ENCODE data around the gene MLPH.

The MLPH gene, protein sequence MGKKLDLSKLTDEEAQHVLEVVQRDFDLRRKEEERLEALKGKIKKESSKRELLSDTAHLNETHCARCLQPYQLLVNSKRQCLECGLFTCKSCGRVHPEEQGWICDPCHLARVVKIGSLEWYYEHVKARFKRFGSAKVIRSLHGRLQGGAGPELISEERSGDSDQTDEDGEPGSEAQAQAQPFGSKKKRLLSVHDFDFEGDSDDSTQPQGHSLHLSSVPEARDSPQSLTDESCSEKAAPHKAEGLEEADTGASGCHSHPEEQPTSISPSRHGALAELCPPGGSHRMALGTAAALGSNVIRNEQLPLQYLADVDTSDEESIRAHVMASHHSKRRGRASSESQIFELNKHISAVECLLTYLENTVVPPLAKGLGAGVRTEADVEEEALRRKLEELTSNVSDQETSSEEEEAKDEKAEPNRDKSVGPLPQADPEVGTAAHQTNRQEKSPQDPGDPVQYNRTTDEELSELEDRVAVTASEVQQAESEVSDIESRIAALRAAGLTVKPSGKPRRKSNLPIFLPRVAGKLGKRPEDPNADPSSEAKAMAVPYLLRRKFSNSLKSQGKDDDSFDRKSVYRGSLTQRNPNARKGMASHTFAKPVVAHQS

DNA sequence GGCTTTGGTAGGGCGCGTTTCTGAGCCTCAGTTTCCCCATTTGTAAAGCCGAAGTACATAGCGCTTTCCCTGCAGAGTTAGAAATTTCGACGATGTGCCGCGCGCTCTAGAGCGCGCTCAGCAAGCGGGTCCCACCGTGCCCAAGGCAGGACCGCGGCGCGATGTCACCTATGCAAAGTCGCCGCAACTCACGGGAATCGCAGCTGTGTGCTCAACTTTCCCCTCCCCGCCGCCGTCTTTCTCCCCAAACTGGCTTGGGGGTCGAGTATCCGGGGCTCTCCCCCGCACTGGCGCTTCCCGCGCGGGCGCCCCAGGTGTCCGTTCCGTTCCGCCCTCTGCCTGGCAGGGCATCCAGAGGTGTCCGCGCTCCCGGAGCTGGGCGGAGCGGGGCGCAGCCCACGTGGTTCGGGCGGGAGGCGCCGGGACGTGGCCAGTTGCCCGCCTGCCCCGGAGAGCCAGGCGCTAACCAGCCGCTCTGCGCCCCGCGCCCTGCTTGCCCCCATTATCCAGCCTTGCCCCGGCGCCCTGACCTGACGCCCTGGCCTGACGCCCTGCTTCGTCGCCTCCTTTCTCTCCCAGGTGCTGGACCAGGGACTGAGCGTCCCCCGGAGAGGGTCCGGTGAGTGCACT is at the start of gene MLPH:
MLPH (plus strand) TSS at position 433 of the 630 bp plus-strand sequence. CDS start 6,176 bp downstream, outside the sequence.
- TF ChIP-seq, protein P1, sequence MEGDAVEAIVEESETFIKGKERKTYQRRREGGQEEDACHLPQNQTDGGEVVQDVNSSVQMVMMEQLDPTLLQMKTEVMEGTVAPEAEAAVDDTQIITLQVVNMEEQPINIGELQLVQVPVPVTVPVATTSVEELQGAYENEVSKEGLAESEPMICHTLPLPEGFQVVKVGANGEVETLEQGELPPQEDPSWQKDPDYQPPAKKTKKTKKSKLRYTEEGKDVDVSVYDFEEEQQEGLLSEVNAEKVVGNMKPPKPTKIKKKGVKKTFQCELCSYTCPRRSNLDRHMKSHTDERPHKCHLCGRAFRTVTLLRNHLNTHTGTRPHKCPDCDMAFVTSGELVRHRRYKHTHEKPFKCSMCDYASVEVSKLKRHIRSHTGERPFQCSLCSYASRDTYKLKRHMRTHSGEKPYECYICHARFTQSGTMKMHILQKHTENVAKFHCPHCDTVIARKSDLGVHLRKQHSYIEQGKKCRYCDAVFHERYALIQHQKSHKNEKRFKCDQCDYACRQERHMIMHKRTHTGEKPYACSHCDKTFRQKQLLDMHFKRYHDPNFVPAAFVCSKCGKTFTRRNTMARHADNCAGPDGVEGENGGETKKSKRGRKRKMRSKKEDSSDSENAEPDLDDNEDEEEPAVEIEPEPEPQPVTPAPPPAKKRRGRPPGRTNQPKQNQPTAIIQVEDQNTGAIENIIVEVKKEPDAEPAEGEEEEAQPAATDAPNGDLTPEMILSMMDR (IDR thresholded peaks at IDR 0.05; ENCODE audit: low read depth, low read length) = no peak
- DNase-seq (ENCODE audit: extremely low read depth, low read depth) = no peak

DNA sequence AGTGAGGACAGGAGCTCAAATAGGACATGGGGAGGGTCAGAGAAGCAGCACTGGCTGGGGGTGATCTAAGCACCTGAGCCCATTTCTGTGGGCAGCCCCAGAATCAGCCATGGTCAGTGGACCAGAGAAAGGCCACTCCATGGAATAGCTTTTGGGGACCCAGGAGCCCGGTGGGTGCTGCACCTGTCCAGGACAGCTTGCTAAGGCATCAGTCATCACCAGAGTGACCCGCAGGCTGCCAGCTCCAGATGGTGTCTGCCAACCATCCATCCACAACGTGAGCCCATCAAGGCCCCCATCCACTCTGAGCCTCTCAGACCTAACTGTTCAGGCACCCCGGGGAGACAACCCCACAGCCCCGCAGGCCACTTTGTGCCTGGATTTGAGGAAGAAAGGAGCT is 49.5 kb upstream of the MLPH start:
- DNase-seq (ENCODE audit: extremely low read depth, low read depth) = no peak
- TF ChIP-seq, protein P1 (IDR thresholded peaks at IDR 0.05; ENCODE audit: low read depth, low read length) = no peak

DNA sequence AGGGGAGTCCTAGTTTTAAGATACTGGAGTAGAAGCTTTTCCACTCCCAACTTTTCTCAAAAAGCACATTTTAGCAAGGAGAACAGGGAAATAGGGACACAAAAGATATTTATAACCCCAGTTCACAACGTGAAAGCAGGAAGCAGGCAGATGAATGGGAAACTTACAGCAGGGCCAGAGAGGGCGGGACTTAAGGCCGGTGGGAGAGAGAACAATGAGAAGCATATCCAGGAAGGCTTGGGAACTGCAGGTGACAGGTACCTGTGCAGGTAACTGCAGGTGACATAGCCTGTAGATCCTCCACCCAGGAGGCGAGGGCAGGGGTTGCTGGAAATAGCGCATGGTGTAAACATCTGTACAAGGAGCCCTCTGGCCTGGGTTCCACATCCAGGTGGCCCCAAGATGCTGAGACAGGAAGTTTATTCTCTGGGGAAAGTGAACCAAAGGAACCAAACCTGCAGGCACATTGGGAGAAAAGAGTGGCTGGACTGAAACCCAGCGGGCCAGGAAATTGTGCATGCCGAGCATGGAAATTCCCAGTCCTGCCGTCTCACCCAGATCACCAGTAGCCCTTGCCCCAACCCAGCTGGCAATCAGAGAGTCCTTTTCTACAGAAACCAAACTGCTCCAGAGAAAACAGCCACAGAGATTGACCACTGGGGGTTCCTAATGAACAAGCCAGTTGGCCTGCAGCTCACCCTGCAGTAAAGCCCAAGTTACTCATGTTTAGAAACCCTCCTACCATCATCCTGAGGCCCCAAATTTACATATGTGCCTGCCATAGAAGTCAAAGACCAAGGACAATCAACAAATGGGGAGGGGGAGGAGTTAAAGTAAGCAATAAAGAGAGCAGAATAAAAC is 48.7 kb upstream of the MLPH start:
- TF ChIP-seq, protein P1 (IDR thresholded peaks at IDR 0.05; ENCODE audit: low read depth, low read length) = no peak
- no peak for DNase-seq (ENCODE audit: extremely low read depth, low read depth)

DNA sequence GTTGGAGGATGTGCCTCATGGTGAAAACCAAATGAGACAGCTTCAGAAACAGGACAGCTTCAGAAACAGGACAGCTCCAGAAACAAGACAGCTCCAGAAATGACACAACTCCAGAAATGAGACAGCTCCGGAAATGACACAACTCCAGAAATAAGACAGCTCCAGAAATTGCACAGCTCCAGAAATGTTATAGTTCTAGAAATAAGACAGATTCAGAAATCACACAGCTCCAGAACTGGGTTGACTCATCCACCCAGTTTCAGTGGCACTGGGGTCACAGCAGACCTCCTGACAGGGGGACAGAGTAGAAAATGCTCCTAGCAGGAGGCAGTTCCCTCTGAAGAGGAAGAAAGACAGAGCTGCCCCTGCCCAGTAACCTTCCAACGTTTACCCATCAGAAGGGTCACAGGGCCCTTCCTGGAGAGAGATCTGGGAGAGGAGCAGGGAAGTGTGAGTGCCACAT is 46.2 kb upstream of the MLPH start:
- TF ChIP-seq, protein P1 (IDR thresholded peaks at IDR 0.05; ENCODE audit: low read depth, low read length) = no peak
- no peak for DNase-seq (ENCODE audit: extremely low read depth, low read depth)

DNA sequence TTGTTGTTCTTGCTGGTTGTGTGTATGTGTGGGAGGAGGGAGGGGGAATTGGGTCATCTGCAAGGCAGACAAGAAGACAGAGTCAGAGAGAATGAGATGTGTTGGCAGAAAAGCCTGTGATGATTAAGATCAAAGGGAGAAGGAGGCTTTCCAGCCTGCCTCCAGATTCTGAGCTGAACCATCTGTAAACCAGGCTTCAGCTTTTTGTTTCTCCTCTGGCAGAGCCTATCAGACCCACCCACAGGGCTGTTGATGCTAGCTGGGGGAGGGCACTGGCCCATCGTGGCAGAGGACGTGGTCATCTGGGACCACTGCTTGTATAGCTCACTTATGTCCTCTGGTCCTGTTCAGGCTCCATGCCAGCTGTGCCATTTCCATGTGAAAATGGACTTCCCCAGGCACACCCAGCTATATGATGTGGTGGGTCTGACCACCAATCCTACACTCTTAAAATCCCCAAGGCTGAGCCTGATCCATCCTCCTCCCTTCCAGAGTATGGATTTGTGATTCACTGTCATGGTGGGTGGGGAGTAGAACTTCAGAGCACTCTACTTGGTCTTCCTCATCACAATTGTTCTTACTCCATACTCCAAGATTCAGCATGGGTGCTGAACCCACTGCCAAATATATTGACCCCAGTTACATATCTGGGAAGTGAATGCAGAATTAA is 45.3 kb upstream of the MLPH start:
- DNase-seq (ENCODE audit: extremely low read depth, low read depth) = no peak

DNA sequence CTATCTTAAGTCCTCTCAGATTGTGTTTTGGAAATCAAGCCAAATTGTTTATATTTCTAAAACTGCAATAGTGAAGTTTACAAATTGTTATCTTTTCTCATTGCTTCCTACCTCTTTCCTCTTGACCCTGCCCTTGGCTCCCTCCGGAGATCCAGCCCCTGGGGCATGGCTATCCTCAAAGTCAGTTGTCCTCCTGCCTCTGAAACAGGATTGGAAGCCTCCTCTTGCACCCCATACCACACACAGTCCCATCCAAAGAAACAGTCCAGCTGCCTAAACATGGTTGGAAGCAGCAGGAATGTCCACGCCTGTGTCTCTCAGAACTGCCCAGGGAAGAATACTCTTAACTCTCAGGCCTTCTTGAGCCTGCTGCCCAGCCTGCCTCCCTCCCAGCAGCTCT is 43.0 kb upstream of the MLPH start:
- TF ChIP-seq, protein P1 (IDR thresholded peaks at IDR 0.05; ENCODE audit: low read depth, low read length) = no peak
- no peak for DNase-seq (ENCODE audit: extremely low read depth, low read depth)

More for the DNA sequence above, 45.3 kb upstream of the MLPH start:
- TF ChIP-seq, protein P1 (IDR thresholded peaks at IDR 0.05; ENCODE audit: low read depth, low read length) = no peak

Data from AG09319 (cell line).